Immature natural killer cell (primary cell): ENCODE measurements around the gene HSPB6. TPM values are rescaled to one million over a fixed set of nuclear protein-coding genes. Genes with fewer than 3 reads are reported as not detected.

Experiments used
- DNase-seq, 3 donors: peaks; one replicate each; pipeline ENCODE4 v3.0.0; 2022; ENCODE audit warnings: mixed read lengths in 1 of 3
- H3K27ac Mint-ChIP-seq, 6 donors: one replicate each; pipeline ENCODE4 v1.8.0; 2020; ENCODE audit warnings: mixed read lengths in 6 of 6, mild to moderate bottlenecking in 5 of 6, inconsistent platforms in 4 of 6, moderate library complexity in 3 of 6
- H3K27me3 Mint-ChIP-seq, 3 donors: one replicate each; pipeline ENCODE4 v1.8.0; 2020 to 2021; ENCODE audit warnings: low read depth in 3 of 3, mild to moderate bottlenecking in 3 of 3, mixed read lengths in 3 of 3, moderate library complexity in 3 of 3, inconsistent platforms in 1 of 3
- H3K36me3 Mint-ChIP-seq, 3 donors: one replicate each; pipeline ENCODE4 v1.8.0; 2020; ENCODE audit warnings: mixed read lengths in 3 of 3, inconsistent platforms in 2 of 3, mild to moderate bottlenecking in 2 of 3
- H3K4me1 Mint-ChIP-seq, 2 donors: one replicate each; pipeline ENCODE4 v1.8.0; 2020; ENCODE audit warnings: inconsistent platforms in 2 of 2, mild to moderate bottlenecking in 2 of 2, mixed read lengths in 2 of 2, moderate library complexity in 1 of 2
- H3K4me3 Mint-ChIP-seq, 5 donors: one replicate each; pipeline ENCODE4 v1.8.0; 2020; ENCODE audit warnings: mild to moderate bottlenecking in 5 of 5, mixed read lengths in 5 of 5, inconsistent platforms in 3 of 5, moderate library complexity in 3 of 5
- H3K9me3 Mint-ChIP-seq, 6 donors: one replicate each; pipeline ENCODE4 v1.8.0; 2020; ENCODE audit warnings: mild to moderate bottlenecking in 6 of 6, mixed read lengths in 6 of 6, inconsistent platforms in 4 of 6, moderate library complexity in 3 of 6
- polyA plus RNA-seq, 3 donors: library from polyadenylated mRNA; unstranded; fragments of 300-500 nt; fragmentation: Illumina TruSeq; gene quantifications; one replicate each; pipeline ENCODE4 v1.2.3, GENCODE V29; 2021

HSPB6 gene
- polyA plus RNA-seq, 3 donors from 2014 or later, result not detected

DNA sequence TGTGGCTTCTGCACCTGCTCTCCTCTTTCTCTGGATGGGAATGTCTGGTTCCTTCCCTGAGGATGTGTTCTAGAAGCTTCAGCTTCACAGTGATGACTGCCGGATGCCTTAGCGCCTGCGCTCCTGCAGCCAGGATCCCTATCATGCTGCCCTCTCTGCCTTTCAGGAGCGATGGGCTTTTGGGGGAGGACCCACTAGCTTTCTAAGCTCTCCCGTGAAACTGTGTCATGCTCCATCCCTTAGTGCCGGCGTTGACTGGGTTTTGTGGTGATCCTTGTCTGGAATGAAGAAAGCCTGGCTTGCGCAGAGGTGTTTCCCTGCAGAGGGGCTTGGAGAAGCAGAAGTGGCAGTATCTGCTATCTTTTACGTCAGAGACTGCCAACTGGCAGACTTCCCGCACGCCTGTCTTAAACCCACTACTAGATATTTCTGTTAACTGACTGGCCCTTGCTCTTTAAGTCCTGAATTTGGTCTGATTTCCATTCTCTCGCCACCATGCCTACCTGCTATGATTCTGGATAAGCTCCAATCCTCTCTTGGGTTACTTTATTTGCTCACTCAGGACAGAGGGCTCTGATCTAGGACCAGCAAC lies 42.8 kb downstream of the HSPB6 start:
- Mint-ChIP-seq H3K27ac (peak overlapping the region in 1 of 6 donors; percentile 31), H3K27me3 (peaks cover 3 to 5% (median 3%) of the 10 kb centered on the region in 3 donors), H3K36me3 (no peaks in the 10 kb centered on the region), H3K4me3 (no peak overlapping the region), H3K4me1 (peaks cover 18 to 20% of the 10 kb centered on the region in 2 donors), H3K9me3 (no peaks in the 10 kb centered on the region)
- no peak for DNase-seq

DNA sequence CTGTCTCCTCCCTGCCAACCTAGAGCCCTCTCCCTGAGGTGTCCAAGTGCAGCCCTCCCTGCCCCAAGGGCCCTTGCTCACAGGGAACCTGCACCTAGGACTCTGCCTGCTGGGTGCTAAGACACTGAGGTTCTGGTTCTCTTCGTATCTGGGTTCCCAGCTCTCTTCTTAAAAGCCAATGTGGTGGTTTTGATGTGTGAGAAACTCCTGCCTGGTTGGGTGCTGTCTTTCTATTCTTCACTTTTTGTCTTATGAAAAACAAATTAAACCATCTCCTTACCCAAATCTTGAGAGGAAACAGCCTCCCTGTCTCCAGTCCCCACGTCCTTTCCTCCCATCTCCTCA lies 43.4 kb downstream of the HSPB6 start:
- Mint-ChIP-seq H3K4me1 (peaks cover 13 to 16% of the 10 kb centered on the region in 2 donors), H3K36me3 (no peaks in the 10 kb centered on the region), H3K9me3 (no peaks in the 10 kb centered on the region), H3K27ac (peak overlapping the region in 2 of 6 donors; percentile 31 to 40), H3K4me3 (no peak overlapping the region), H3K27me3 (peaks cover 2 to 3% (median 3%) of the 10 kb centered on the region in 3 donors)
- no peak for DNase-seq

DNA sequence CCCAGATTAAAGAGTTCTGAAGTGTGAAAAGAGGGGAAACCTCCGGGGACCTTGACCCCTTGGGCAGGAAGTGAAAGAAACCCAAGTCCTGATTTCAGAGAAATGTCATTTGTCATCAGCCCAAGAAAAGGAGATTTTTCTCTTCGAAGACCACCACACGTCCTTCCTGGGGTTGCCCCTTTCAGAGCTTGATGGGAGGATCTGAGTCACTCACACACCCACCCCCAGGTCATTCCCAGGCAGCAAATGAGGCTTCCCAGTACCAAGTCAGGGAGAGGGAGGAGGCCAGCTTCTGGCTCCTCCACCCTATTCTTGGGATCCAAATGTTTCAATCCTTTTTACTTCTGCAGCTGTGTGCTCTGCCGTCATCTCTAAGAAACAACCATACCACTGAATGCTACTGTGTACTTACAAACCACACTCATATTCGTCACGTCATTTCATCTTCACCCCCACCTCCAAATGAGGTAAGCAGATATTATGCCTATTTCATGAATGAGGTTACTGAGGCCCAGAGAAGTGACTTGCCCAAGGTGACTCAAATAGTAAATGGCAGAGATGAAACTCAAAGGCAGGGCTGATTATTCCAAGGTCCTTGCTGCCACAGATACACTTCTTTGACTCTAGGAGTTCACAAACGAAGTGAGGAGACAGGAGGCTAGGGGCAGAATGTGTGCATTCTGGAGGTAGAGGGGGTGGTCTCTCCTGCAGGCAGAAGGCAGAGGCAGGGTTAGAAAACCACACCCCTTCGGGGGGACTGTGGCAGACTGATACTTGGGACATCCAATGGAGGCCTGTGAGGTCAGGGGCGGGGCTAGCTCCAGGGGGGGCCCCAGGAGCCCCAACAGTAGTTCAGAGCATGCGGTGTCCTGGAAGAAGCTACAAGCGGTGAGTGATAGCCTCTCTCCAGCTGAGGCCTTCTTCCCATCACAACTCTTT lies 44.0 kb downstream of the HSPB6 start:
- peaks cover 12 to 15% of the 10 kb centered on the region in 2 donors for H3K4me1 Mint-ChIP-seq

DNA sequence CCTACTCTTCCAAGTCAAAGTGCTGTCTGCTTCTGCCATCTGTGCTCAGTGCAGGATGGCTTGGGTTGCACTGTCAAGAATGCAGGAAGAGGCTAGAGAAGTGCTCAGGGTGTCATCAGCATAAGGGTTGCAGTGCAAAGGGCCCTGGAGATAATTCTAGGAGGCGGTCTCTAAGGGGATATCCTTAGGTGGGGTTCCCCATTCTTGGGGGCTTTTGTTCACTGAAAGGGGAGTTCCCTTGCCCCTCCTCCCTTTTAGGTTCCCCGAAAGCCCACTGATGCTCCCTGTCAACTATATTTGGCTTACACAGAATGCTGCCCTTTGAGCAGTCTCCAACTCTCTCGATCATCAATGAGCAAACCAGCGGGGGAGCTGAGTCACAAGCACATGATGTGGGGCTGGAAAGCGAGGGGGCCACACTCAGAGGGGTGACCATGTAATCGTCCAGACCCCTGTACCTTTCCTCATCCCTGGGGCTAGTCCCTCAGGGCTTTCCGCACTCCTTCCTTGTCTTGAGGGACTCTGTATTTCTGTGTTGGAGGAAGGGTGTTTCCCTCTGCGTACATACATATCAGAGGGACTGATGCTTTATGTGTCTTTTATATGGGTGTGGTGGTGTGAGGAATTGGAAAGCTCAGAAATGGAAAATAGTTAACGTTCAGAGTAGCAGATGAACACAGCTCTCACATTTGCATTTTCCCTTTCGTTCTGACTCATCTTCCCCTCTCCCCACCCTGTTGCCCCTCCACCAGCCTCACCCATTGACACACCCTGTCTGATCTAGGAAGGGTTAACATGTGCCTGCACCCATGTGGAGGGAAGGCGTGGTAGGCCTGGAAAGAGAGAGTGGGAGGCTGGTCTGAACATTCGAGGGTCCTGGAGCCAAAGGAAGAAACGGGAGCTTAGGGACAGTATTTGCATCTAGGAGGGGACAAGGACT lies 45.8 kb downstream of the HSPB6 start:
- peaks cover 3 to 4% (median 4%) of the 10 kb centered on the region in 3 donors for H3K27me3 Mint-ChIP-seq
- H3K36me3 Mint-ChIP-seq, result no peaks in the 10 kb centered on the region
- H3K27ac Mint-ChIP-seq, result peak overlapping the region in 1 of 6 donors; percentile 60
- no peak for DNase-seq
- no peak overlapping the region for H3K4me3 Mint-ChIP-seq
- peaks cover 3 to 6% of the 10 kb centered on the region in 2 donors for H3K4me1 Mint-ChIP-seq
- H3K9me3 Mint-ChIP-seq, result no peaks in the 10 kb centered on the region

More for the DNA sequence above, 44.0 kb downstream of the HSPB6 start:
- peaks cover 2 to 3% (median 3%) of the 10 kb centered on the region in 3 donors for H3K27me3 Mint-ChIP-seq
- no peaks in the 10 kb centered on the region for H3K36me3 Mint-ChIP-seq
- H3K4me3 Mint-ChIP-seq, result peak overlapping the region in 1 of 5 donors; percentile 1
- H3K27ac Mint-ChIP-seq, result peak overlapping the region in 2 of 6 donors; percentile 73 to 78
- peak in 1 of 3 donors; percentile 38 for DNase-seq
- no peaks in the 10 kb centered on the region for H3K9me3 Mint-ChIP-seq

DNA sequence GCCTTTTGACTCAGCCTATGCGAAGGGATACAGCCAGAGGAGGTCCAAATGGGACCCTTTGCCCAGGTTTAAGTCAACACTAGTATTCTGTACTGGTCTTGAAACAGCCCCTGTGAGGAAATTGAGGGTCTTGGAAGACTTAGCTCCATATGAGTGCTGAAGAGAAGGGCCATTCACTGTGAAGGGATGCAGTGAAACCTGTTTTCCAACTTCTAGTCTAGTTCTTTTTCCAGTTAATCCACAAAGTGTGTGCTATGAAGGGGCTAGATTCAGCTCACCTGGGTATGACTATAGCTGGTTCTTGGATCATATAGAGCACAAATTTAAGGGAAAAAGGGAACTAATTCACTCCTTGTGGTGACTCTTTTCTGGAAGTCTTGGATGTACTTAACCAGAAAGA lies 48.4 kb downstream of the HSPB6 start:
- H3K4me3 Mint-ChIP-seq, result no peak overlapping the region
- H3K27me3 Mint-ChIP-seq, result peaks cover 2 to 4% (median 3%) of the 10 kb centered on the region in 3 donors
- no peak overlapping the region for H3K27ac Mint-ChIP-seq
- H3K36me3 Mint-ChIP-seq, result no peaks in the 10 kb centered on the region
- no peaks in the 10 kb centered on the region for H3K9me3 Mint-ChIP-seq
- no peaks in the 10 kb centered on the region for H3K4me1 Mint-ChIP-seq
- DNase-seq, result no peak

Other genes with a start within 250 kb of the HSPB6 start
- gene DMKN, start 243.4 kb downstream of the HSPB6 start, polyA plus RNA-seq, result 10 to 100 TPM in 2 of 3 donors, 1 to 10 TPM in 1; 5.0 to 24.5 (median 20.3) TPM
- not detected for gene SBSN, start 228.7 kb downstream of the HSPB6 start, polyA plus RNA-seq
- gene GAPDHS, start 223.6 kb downstream of the HSPB6 start, polyA plus RNA-seq, result not detected
- gene TMEM147, start 211.4 kb downstream of the HSPB6 start, polyA plus RNA-seq, result 100 to 1,000 TPM; 117 to 184 (median 151) TPM
- not detected for gene ATP4A, start 193.4 kb downstream of the HSPB6 start, polyA plus RNA-seq
- not detected for gene PMIS2, start 170.9 kb downstream of the HSPB6 start, polyA plus RNA-seq
- 1 to 10 TPM in 2 of 3 donors, under 1 TPM in 1; 0.98 to 7.5 (median 6.0) TPM for gene HAUS5, start 144.3 kb downstream of the HSPB6 start, polyA plus RNA-seq
- 10 to 100 TPM; 51.4 to 91.8 (median 72.7) TPM for gene RBM42, start 128.0 kb downstream of the HSPB6 start, polyA plus RNA-seq
- under 1 TPM; 0.55 to 0.79 (median 0.68) TPM for gene ETV2, start 115.3 kb downstream of the HSPB6 start, polyA plus RNA-seq
- 1,000 to 10,000 TPM in 1 of 3 donors, 100 to 1,000 TPM in 2; 711 to 1,050 (median 736) TPM for gene COX6B1, start 108.7 kb downstream of the HSPB6 start, polyA plus RNA-seq
- gene UPK1A, start 90.5 kb downstream of the HSPB6 start, polyA plus RNA-seq, result not detected
- not detected for gene ZBTB32, start 52.5 kb downstream of the HSPB6 start, polyA plus RNA-seq
- gene KMT2B, start 39.0 kb downstream of the HSPB6 start, polyA plus RNA-seq, result 1 to 10 TPM in 1 of 3 donors, under 1 TPM in 1, not detected in 1; 0.30 to 1.8 TPM
- gene IGFLR1, start 14.6 kb downstream of the HSPB6 start, polyA plus RNA-seq, result 100 to 1,000 TPM in 2 of 3 donors, 10 to 100 TPM in 1; 94.6 to 116 (median 109) TPM
- 10 to 100 TPM; 11.8 to 21.4 (median 15.8) TPM for gene U2AF1L4, start 11.6 kb downstream of the HSPB6 start, polyA plus RNA-seq
- 100 to 1,000 TPM; 127 to 149 (median 129) TPM for gene PSENEN, start 11.4 kb downstream of the HSPB6 start, polyA plus RNA-seq
- 10 to 100 TPM in 2 of 3 donors, 1 to 10 TPM in 1; 9.7 to 15.2 (median 12.6) TPM for gene LIN37, start 8.5 kb downstream of the HSPB6 start, polyA plus RNA-seq
- gene PROSER3, start 1.1 kb upstream of the HSPB6 start, polyA plus RNA-seq, result 1 to 10 TPM; 1.2 to 7.8 (median 2.2) TPM
- gene ARHGAP33, start 18.5 kb upstream of the HSPB6 start, polyA plus RNA-seq, result under 1 TPM in 1 of 3 donors, not detected in 2; 0.37 TPM
- gene PRODH2, start 55.8 kb upstream of the HSPB6 start, polyA plus RNA-seq, result not detected
- gene NPHS1, start 95.5 kb upstream of the HSPB6 start, polyA plus RNA-seq, result not detected
- gene KIRREL2, start 99.9 kb upstream of the HSPB6 start, polyA plus RNA-seq, result under 1 TPM in 1 of 3 donors, not detected in 2; 0.19 TPM
- under 1 TPM in 1 of 3 donors, not detected in 2; 0.72 TPM for gene APLP1, start 111.5 kb upstream of the HSPB6 start, polyA plus RNA-seq
- gene NFKBID, start 143.5 kb upstream of the HSPB6 start, polyA plus RNA-seq, result 1 to 10 TPM; 2.7 to 8.0 (median 2.9) TPM
- gene HCST, start 145.5 kb upstream of the HSPB6 start, polyA plus RNA-seq, result 1,000 to 10,000 TPM; 1,885 to 2,801 (median 2,654) TPM
- gene TYROBP, start 151.3 kb upstream of the HSPB6 start, polyA plus RNA-seq, result 1,000 to 10,000 TPM; 2,771 to 3,312 (median 2,871) TPM
- under 1 TPM; 0.17 to 0.62 (median 0.32) TPM for gene LRFN3, start 179.3 kb upstream of the HSPB6 start, polyA plus RNA-seq
- 10 to 100 TPM; 44.7 to 51.0 (median 48.3) TPM for gene SDHAF1, start 238.2 kb upstream of the HSPB6 start, polyA plus RNA-seq